ENCODE measurements around the gene ZC3H7B.

GRCh38 chr22:41359376-41359775 lies 58.1 kb downstream of the ZC3H7B start:
- TF ChIP-seq POLR2AphosphoS5 (IDR thresholded peaks at IDR 0.05; ENCODE audit: low read depth) = no peak
- TF ChIP-seq CTCF (conservative IDR thresholded peaks at IDR 0.05; ENCODE audit: low read depth in 2 of 2) = no peak
- TF ChIP-seq REST (IDR thresholded peaks at IDR 0.05; ENCODE audit: unreplicated experiment) = no peak
- no peak for TF ChIP-seq EZH2 (IDR thresholded peaks at IDR 0.05; ENCODE audit: low read depth, unreplicated experiment)
- TF ChIP-seq EZH2phosphoT487 (IDR thresholded peaks at IDR 0.05; ENCODE audit: unreplicated experiment) = no peak
- no peak for TF ChIP-seq ETS1 (IDR thresholded peaks at IDR 0.05)
- no peak for TF ChIP-seq CREB1 (CRISPR knock-in tag; IDR thresholded peaks at IDR 0.05; ENCODE audit: low read depth)
